ENCODE data around the gene EHMT2. TPM values are rescaled to one million over a fixed set of nuclear protein-coding genes. Genes with fewer than 3 reads are reported as not detected.

EHMT2 gene
- total and polyA plus RNA-seq, 4 donors: 7.9 to 21.4 (median 10.6) TPM

DNA sequence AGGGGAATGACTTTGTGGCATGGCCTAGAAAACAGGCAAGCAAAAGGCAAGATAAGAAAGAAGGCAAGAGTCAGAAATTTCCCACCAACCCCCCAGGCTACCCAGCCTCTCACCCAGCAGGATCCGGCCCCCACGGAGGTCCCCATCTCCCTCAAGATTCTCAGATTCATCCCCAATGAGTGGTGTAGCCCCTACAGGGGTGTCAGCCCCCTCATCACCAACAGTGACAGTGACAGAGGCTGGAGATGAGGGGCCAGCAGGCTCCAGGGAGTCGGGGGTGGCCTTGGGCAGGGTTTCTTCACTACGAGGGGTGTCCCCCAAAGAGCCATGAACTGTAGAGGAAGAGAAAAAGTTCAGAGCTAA is 1.0 kb downstream of the EHMT2 start:
- no peak overlapping the region for H3K9ac ChIP-seq (ENCODE audit: low read depth in 1 of 2, low read length in 2 of 2)
- H3K4me3 ChIP-seq (ENCODE audit: low read depth in 1 of 3, low read length in 3 of 3): no peak overlapping the region
- WGBS: 68% methylated on average over 4 of the region's 4 CpGs
- peak overlapping the region; percentile 36 to 54 for H3K27ac ChIP-seq (ENCODE audit: low read depth in 1 of 2, low read length in 2 of 2)
- H3K36me3 ChIP-seq (ENCODE audit: control insufficient read depth in 4 of 4, insufficient read depth in 3 of 4, low read depth in 1 of 4, low read length in 3 of 4): peaks cover 0 to 20% (median 10%) of the 10 kb centered on the region in 4 donors
- peaks cover 10 to 36% (median 18%) of the 10 kb centered on the region in 4 donors for H3K4me1 ChIP-seq (ENCODE audit: control insufficient read depth in 4 of 4, insufficient read depth in 4 of 4, low read length in 3 of 4)
- no peak for TF ChIP-seq ATF3 (IDR thresholded peaks at IDR 0.05)
- TF ChIP-seq, protein P1, sequence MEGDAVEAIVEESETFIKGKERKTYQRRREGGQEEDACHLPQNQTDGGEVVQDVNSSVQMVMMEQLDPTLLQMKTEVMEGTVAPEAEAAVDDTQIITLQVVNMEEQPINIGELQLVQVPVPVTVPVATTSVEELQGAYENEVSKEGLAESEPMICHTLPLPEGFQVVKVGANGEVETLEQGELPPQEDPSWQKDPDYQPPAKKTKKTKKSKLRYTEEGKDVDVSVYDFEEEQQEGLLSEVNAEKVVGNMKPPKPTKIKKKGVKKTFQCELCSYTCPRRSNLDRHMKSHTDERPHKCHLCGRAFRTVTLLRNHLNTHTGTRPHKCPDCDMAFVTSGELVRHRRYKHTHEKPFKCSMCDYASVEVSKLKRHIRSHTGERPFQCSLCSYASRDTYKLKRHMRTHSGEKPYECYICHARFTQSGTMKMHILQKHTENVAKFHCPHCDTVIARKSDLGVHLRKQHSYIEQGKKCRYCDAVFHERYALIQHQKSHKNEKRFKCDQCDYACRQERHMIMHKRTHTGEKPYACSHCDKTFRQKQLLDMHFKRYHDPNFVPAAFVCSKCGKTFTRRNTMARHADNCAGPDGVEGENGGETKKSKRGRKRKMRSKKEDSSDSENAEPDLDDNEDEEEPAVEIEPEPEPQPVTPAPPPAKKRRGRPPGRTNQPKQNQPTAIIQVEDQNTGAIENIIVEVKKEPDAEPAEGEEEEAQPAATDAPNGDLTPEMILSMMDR (IDR thresholded peaks at IDR 0.05; ENCODE audit: low read depth, low read length, missing input control): no peak
- TF ChIP-seq NR2F2 (IDR thresholded peaks at IDR 0.05): no peak
- TF ChIP-seq GABPA (IDR thresholded peaks at IDR 0.05 in 1 of 2, conservative IDR thresholded peaks at IDR 0.05 in 1 of 2): no peak
- no peak for TF ChIP-seq RXRA (IDR thresholded peaks at IDR 0.05)
- no peak for TF ChIP-seq FOXA2 (IDR thresholded peaks at IDR 0.05)
- TF ChIP-seq RAD21 (IDR thresholded peaks at IDR 0.05): no peak
- DNase-seq (ENCODE audit: low spot score): no peak
- H3K27me3 ChIP-seq (ENCODE audit: control insufficient read depth in 4 of 4, insufficient read depth in 4 of 4, low read length in 3 of 4): no peaks in the 10 kb centered on the region
- no peaks in the 10 kb centered on the region for H3K9me3 ChIP-seq (ENCODE audit: control insufficient read depth in 4 of 4, low read length in 3 of 4)

DNA sequence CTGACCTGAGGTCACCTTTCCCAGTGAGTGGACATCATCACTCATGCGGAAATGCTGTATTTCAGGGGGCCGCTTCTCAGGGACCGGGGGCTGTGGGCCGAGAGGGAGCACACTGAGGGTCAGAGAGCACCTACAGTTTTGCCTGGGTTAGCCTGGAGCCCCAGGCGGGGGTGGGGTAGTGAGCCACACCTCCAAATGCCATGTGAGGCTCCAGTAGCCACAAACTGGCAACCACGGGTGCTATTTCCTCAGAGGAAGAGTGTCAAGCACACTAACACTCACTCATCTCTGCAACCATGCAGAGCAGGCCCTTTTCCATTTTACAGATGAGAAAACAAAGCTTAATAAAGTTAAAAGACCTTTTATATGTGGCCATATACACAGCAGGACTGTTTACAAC is 4.7 kb downstream of the EHMT2 start:
- Histone ChIP-seq H3K4me1 (ENCODE audit: control insufficient read depth in 4 of 4, insufficient read depth in 4 of 4, low read length in 3 of 4) (peaks cover 0 to 8% (median 3%) of the 10 kb centered on the region in 4 donors), H3K27ac (ENCODE audit: low read depth in 1 of 2, low read length in 2 of 2) (no peak overlapping the region), H3K27me3 (ENCODE audit: control insufficient read depth in 4 of 4, insufficient read depth in 4 of 4, low read length in 3 of 4) (no peaks in the 10 kb centered on the region), H3K4me3 (ENCODE audit: low read depth in 1 of 3, low read length in 3 of 3) (no peak overlapping the region), H3K9ac (ENCODE audit: low read depth in 1 of 2, low read length in 2 of 2) (no peak overlapping the region), H3K9me3 (ENCODE audit: control insufficient read depth in 4 of 4, low read length in 3 of 4) (no peaks in the 10 kb centered on the region), H3K36me3 (ENCODE audit: control insufficient read depth in 4 of 4, insufficient read depth in 3 of 4, low read depth in 1 of 4, low read length in 3 of 4) (peaks cover 0 to 34% (median 15%) of the 10 kb centered on the region in 4 donors)
- TF ChIP-seq RAD21 (IDR thresholded peaks at IDR 0.05) (no peak), ATF3 (IDR thresholded peaks at IDR 0.05) (no peak), EGR1 (IDR thresholded peaks at IDR 0.05; ENCODE audit: low read depth in 2 of 2) (no peak)
- WGBS: 88% methylated on average over 6 of the region's 6 CpGs
- DNase-seq (ENCODE audit: low spot score): no peak

DNA sequence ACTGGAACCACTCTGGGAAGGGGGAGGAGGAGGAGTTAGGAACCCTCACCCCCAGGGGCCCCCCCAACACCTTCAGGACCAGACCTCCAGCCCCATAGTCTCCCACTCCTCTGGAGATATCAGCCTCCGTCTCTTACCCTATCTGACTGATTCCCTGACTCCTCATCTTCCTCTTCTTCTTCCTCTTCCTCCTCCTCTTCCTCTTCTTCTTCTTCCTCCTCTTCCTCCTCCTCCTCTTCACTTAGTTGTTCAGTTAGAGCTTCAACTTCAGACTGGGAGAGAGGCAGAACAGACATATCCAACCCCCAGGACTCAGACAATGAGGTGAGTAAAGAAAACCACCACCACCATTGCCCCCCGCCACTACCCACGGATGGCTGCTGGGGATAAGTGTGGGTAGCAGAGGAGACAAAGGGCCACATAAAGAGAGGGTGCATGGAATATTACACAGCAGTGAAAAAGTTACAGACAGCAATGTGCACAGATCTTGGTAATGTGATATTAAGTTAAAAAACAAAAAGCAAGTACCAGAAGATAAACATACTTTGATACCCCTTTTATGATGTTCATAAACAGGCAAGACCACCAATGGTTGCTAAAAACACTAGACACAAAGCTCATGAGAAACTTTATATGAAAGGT is 8.0 kb downstream of the EHMT2 start:
- 95% methylated on average over 3 of the region's 3 CpGs for WGBS
- Histone ChIP-seq H3K27me3 (ENCODE audit: control insufficient read depth in 4 of 4, insufficient read depth in 4 of 4, low read length in 3 of 4) (no peaks in the 10 kb centered on the region), H3K36me3 (ENCODE audit: control insufficient read depth in 4 of 4, insufficient read depth in 3 of 4, low read depth in 1 of 4, low read length in 3 of 4) (peaks cover 8 to 57% (median 27%) of the 10 kb centered on the region in 4 donors)
- TF ChIP-seq HNF4A (conservative IDR thresholded peaks at IDR 0.05): no peak
- no peak for TF ChIP-seq REST (IDR thresholded peaks at IDR 0.05)
- no peak for TF ChIP-seq EGR1 (IDR thresholded peaks at IDR 0.05; ENCODE audit: low read depth in 2 of 2)
- no peak for TF ChIP-seq RAD21 (IDR thresholded peaks at IDR 0.05)
- TF ChIP-seq HNF4G (IDR thresholded peaks at IDR 0.05): no peak
- no peak for TF ChIP-seq RXRA (IDR thresholded peaks at IDR 0.05)
- no peak for TF ChIP-seq ATF3 (IDR thresholded peaks at IDR 0.05)
- TF ChIP-seq, protein P2, sequence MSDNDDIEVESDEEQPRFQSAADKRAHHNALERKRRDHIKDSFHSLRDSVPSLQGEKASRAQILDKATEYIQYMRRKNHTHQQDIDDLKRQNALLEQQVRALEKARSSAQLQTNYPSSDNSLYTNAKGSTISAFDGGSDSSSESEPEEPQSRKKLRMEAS (IDR thresholded peaks at IDR 0.05): no peak
- TF ChIP-seq JUND (IDR thresholded peaks at IDR 0.05): no peak
- TF ChIP-seq, protein P3, sequence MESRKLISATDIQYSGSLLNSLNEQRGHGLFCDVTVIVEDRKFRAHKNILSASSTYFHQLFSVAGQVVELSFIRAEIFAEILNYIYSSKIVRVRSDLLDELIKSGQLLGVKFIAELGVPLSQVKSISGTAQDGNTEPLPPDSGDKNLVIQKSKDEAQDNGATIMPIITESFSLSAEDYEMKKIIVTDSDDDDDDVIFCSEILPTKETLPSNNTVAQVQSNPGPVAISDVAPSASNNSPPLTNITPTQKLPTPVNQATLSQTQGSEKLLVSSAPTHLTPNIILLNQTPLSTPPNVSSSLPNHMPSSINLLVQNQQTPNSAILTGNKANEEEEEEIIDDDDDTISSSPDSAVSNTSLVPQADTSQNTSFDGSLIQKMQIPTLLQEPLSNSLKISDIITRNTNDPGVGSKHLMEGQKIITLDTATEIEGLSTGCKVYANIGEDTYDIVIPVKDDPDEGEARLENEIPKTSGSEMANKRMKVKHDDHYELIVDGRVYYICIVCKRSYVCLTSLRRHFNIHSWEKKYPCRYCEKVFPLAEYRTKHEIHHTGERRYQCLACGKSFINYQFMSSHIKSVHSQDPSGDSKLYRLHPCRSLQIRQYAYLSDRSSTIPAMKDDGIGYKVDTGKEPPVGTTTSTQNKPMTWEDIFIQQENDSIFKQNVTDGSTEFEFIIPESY (IDR thresholded peaks at IDR 0.05): no peak
- TF ChIP-seq, protein P1 (IDR thresholded peaks at IDR 0.05; ENCODE audit: low read depth, low read length, missing input control): no peak
- no peak for TF ChIP-seq YY1 (IDR thresholded peaks at IDR 0.05)
- TF ChIP-seq FOXA2 (IDR thresholded peaks at IDR 0.05): no peak

More for the DNA sequence above, 8.0 kb downstream of the EHMT2 start:
- Histone ChIP-seq H3K9me3 (ENCODE audit: control insufficient read depth in 4 of 4, low read length in 3 of 4) (no peaks in the 10 kb centered on the region), H3K9ac (ENCODE audit: low read depth in 1 of 2, low read length in 2 of 2) (no peak overlapping the region), H3K4me3 (ENCODE audit: low read depth in 1 of 3, low read length in 3 of 3) (no peak overlapping the region), H3K4me1 (ENCODE audit: control insufficient read depth in 4 of 4, insufficient read depth in 4 of 4, low read length in 3 of 4) (no peaks in the 10 kb centered on the region), H3K27ac (ENCODE audit: low read depth in 1 of 2, low read length in 2 of 2) (no peak overlapping the region)
- DNase-seq (ENCODE audit: low spot score): no peak

All from liver (tissue), 9 donors.